Suprapubic skin (tissue), 4 donors: Measurements from ENCODE around the gene SPSB3. TPM values are rescaled to one million over a fixed set of nuclear protein-coding genes. Genes with fewer than 3 reads are reported as not detected.

ENCODE experiments used
- DNase-seq, 2 donors: peaks; one replicate each; pipeline ENCODE4 v3.0.0-alpha.2; 2019; ENCODE audit warnings: low spot score in 2 of 2
- H3K27ac ChIP-seq: fragments of 200-600 bp; sonication (generic); one replicate; pipeline ENCODE4 v1.5.1; 2019
- H3K27me3 ChIP-seq: fragments of 200-600 bp; sonication (generic); one replicate; pipeline ENCODE4 v1.5.1; 2019
- H3K36me3 ChIP-seq: fragments of 200-600 bp; sonication (generic); one replicate; pipeline ENCODE4 v1.5.1; 2019
- H3K4me1 ChIP-seq: fragments of 200-600 bp; sonication (generic); one replicate; pipeline ENCODE4 v1.5.1; 2019
- H3K4me3 ChIP-seq: fragments of 200-600 bp; sonication (generic); one replicate; pipeline ENCODE4 v1.5.1; 2019; ENCODE audit warnings: mild to moderate bottlenecking
- H3K9me3 ChIP-seq: fragments of 200-600 bp; sonication (generic); one replicate; pipeline ENCODE4 v1.5.1; 2019
- EP300 ChIP-seq: sonication (generic); formaldehyde crosslinking; IDR thresholded peaks from one replicate; pipeline ENCODE4 v1.6.1; 2017; ENCODE audit warnings: antibody characterized with exemption
- POLR2A ChIP-seq, 2 donors: fragments of 450-650 bp; IDR thresholded peaks; one replicate each; pipeline ENCODE4 v1.6.1; 2017; ENCODE audit warnings: antibody characterized with exemption in 2 of 2, mild to moderate bottlenecking in 2 of 2, moderate library complexity in 2 of 2
- POLR2AphosphoS5 ChIP-seq, 3 donors: sonication (generic); formaldehyde crosslinking; IDR thresholded peaks; one replicate each; pipeline ENCODE4 v1.6.1; 2017; ENCODE audit warnings: antibody characterized with exemption in 3 of 3
- WGBS: methylation state at CpG from one replicate; pipeline ENCODE4 v1.1.5; 2018; 5-methylcytosine and 5-hydroxymethylcytosine counted together
- total RNA-seq, 4 donors: library from RNA; depleted of rRNA; stranded (reverse); fragments of >200 nt; gene quantifications; one replicate each; pipeline ENCODE4 v1.1.0, GENCODE V29; 2016
- TF ChIP-seq, protein P1 (sequence below), 2 donors: fragments of 200-600 bp in 1 of 2; fragments of 450-650 bp in 1 of 2; sonication (generic) in 1 of 2; IDR thresholded peaks; one replicate each; pipeline ENCODE4 v1.5.1; 2016 to 2019; ENCODE audit warnings: antibody characterized with exemption in 2 of 2, mild to moderate bottlenecking in 1 of 2, moderate library complexity in 1 of 2

SPSB3 gene
- total RNA-seq, 4 donors from 2014 or later = 124 to 205 (median 156) TPM

DNA sequence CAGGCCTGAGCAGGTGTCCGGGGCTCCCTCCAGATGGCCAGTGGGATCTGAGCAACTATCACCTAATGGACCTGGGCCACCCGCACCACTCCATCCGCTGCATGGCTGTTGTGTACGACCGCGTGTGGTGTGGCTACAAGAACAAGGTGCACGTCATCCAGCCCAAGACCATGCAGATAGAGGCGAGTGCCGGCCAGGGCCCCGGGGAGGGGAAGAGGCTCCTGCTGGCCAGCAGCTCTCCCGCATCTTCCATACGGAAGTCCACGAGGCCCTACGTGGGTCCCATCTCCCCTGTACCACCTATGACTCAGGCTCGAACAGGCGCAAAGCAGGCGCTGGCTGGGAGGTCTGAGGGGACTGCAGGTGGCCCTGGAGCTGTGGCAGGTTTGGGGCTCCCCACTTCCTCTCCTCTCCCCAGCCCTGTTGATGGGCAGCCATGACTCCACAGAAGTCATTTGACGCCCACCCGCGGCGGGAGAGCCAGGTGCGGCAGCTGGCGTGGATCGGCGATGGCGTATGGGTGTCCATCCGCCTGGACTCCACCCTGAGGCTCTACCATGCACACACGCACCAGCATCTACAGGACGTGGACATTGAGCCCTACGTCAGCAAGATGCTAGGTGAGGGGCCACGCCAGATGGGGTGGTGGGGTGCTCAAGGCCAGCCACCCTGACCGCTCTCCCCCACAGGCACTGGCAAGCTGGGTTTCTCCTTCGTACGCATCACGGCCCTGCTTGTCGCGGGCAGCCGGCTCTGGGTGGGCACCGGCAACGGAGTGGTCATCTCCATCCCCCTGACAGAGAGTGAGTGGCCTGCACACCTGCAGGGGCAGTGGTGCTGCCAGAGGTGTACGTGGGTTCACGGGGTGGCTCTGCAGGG lies 15.0 kb downstream of the SPSB3 start:
- H3K9me3 ChIP-seq = no peaks in the 10 kb centered on the region
- H3K27ac ChIP-seq = no peak overlapping the region
- peaks cover 61% of the 10 kb centered on the region for H3K36me3 ChIP-seq
- H3K4me3 ChIP-seq = no peak overlapping the region
- H3K4me1 ChIP-seq = peaks cover 38% of the 10 kb centered on the region
- 86% methylated on average over 25 of the region's 42 CpGs for WGBS
- no peaks in the 10 kb centered on the region for H3K27me3 ChIP-seq
- TF ChIP-seq POLR2AphosphoS5 (IDR thresholded peaks at IDR 0.05) = no peak
- TF ChIP-seq POLR2A (IDR thresholded peaks at IDR 0.05) = no peak
- TF ChIP-seq, protein P1, sequence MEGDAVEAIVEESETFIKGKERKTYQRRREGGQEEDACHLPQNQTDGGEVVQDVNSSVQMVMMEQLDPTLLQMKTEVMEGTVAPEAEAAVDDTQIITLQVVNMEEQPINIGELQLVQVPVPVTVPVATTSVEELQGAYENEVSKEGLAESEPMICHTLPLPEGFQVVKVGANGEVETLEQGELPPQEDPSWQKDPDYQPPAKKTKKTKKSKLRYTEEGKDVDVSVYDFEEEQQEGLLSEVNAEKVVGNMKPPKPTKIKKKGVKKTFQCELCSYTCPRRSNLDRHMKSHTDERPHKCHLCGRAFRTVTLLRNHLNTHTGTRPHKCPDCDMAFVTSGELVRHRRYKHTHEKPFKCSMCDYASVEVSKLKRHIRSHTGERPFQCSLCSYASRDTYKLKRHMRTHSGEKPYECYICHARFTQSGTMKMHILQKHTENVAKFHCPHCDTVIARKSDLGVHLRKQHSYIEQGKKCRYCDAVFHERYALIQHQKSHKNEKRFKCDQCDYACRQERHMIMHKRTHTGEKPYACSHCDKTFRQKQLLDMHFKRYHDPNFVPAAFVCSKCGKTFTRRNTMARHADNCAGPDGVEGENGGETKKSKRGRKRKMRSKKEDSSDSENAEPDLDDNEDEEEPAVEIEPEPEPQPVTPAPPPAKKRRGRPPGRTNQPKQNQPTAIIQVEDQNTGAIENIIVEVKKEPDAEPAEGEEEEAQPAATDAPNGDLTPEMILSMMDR (IDR thresholded peaks at IDR 0.05) = no peak
- no peak for DNase-seq

DNA sequence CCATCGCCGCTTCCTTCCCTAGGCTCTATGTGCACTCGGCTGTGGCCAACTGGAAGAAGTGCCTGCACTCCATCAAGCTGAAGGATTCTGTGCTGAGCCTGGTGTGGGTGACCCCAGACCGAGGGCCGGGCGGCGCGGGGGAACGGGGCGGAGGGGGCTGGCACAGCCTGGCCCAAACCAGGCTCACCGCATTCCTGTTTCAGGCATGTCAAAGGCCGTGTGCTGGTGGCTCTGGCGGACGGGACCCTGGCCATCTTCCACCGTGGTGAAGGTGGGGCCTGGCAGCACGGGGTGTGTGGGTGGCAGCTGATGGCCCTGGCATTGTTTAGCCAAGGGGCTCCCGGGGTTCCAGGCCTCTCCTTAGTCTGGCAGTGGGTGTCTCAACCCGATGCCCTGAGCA lies 15.7 kb downstream of the SPSB3 start:
- WGBS = 60% methylated on average over 5 of the region's 18 CpGs
- peaks cover 32% of the 10 kb centered on the region for H3K4me1 ChIP-seq
- no peaks in the 10 kb centered on the region for H3K27me3 ChIP-seq
- TF ChIP-seq EP300 = no peak
- no peak for TF ChIP-seq POLR2AphosphoS5 (IDR thresholded peaks at IDR 0.05)
- TF ChIP-seq, protein P1 (IDR thresholded peaks at IDR 0.05) = no peak
- no peak for TF ChIP-seq POLR2A (IDR thresholded peaks at IDR 0.05)
- H3K4me3 ChIP-seq = no peak overlapping the region
- peaks cover 68% of the 10 kb centered on the region for H3K36me3 ChIP-seq
- H3K9me3 ChIP-seq = no peaks in the 10 kb centered on the region
- H3K27ac ChIP-seq = no peak overlapping the region
- DNase-seq = no peak

DNA sequence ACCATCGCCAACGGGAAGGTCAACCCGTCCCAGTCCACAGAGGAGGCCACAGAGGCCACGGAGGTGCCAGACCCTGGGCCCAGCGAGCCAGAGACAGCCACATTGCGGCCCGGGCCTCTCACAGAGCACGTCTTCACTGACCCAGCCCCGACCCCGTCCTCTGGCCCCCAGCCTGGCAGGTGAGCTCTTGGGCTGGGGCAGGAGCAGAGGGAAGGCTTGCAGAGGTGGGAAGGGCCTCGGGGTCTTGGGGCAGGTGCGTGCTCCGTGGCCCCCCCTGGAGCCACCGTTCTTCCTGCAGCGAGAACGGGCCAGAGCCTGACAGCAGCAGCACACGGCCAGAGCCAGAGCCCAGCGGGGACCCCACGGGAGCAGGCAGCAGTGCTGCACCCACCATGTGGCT lies 16.1 kb downstream of the SPSB3 start:
- Histone ChIP-seq H3K36me3 (peaks cover 72% of the 10 kb centered on the region), H3K9me3 (no peaks in the 10 kb centered on the region)

DNA sequence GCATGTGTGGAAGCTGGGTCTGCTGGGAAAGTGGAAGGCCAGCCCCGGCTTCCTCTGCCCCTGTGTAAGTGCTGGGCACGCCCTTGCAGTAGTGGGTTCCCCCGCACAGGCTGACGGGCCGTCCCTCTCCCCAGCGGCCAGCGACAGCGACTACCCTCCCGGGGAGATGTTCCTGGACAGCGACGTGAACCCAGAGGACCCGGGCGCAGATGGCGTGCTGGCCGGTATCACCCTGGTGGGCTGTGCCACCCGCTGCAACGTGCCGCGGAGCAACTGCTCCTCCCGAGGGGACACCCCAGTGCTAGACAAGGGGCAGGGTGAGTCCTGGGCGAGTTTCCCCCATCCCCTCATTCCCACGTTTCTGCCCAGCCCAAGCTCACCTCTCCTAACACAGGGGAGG lies 16.5 kb downstream of the SPSB3 start:
- Histone ChIP-seq H3K27me3 (no peaks in the 10 kb centered on the region), H3K9me3 (no peaks in the 10 kb centered on the region), H3K36me3 (peaks cover 76% of the 10 kb centered on the region), H3K27ac (no peak overlapping the region), H3K4me3 (no peak overlapping the region), H3K4me1 (peaks cover 26% of the 10 kb centered on the region)
- TF ChIP-seq EP300 = no peak
- TF ChIP-seq POLR2AphosphoS5 (IDR thresholded peaks at IDR 0.05) = no peak
- no peak for TF ChIP-seq POLR2A (IDR thresholded peaks at IDR 0.05)
- no CpG with 5 or more reads among the region's 22 CpGs for WGBS
- DNase-seq = no peak

More for the DNA sequence above, 16.1 kb downstream of the SPSB3 start:
- Histone ChIP-seq H3K4me1 (peaks cover 28% of the 10 kb centered on the region), H3K4me3 (no peak overlapping the region), H3K27me3 (no peaks in the 10 kb centered on the region), H3K27ac (no peak overlapping the region)
- DNase-seq = no peak
- TF ChIP-seq, protein P1 (IDR thresholded peaks at IDR 0.05) = no peak
- TF ChIP-seq EP300 (no peak), POLR2AphosphoS5 (IDR thresholded peaks at IDR 0.05) (no peak), POLR2A (IDR thresholded peaks at IDR 0.05) (no peak)
- WGBS = 88% methylated on average over 14 of the region's 19 CpGs

DNA sequence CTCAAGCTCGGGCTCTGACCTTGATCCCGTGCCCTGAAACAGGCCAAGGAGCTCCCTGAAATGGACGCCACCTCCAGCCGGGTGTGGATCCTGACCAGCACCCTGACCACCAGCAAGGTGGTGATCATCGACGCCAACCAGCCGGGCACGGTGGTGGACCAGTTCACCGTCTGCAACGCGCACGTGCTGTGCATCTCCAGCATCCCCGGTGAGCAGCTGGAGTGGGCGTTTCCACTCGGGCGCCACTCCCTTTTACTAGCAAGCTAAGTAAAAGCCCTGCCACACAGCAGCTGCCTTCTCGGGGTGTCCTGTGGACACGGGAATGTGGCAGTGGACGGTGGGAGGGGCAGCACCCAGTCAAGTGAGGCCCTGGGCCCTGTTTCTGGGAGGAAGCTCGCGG lies 17.4 kb downstream of the SPSB3 start:
- Histone ChIP-seq H3K4me3 (no peak overlapping the region), H3K9me3 (no peaks in the 10 kb centered on the region), H3K27ac (no peak overlapping the region), H3K4me1 (peaks cover 17% of the 10 kb centered on the region), H3K27me3 (no peaks in the 10 kb centered on the region), H3K36me3 (peaks cover 84% of the 10 kb centered on the region)
- WGBS = 73% methylated on average over 15 of the region's 21 CpGs
- DNase-seq = no peak
- no peak for TF ChIP-seq POLR2A (IDR thresholded peaks at IDR 0.05)
- TF ChIP-seq POLR2AphosphoS5 (IDR thresholded peaks at IDR 0.05) = no peak
- TF ChIP-seq, protein P1 (IDR thresholded peaks at IDR 0.05) = no peak
- TF ChIP-seq EP300 = no peak
